Liver (tissue), 9 donors: ENCODE results near the gene CYP4F22. TPM values are rescaled to one million over a fixed set of nuclear protein-coding genes. Genes with fewer than 3 reads are reported as not detected.
A peak's percentile ranks its signal among the peaks of the same experiment; 100 is the strongest.

Experiments
- DNase-seq: peaks from one replicate; pipeline ENCODE4 v3.0.0-alpha.2; 2017; ENCODE audit warnings: low spot score
- H3K27ac ChIP-seq, 2 donors: one replicate each; pipeline ENCODE4 v1.7.0; 2013; ENCODE audit warnings: inconsistent platforms in 2 of 2, low read length in 2 of 2, control low read depth in 1 of 2, low read depth in 1 of 2, mild to moderate bottlenecking in 1 of 2
- H3K27me3 ChIP-seq, 4 donors: one replicate each; pipeline versions ENCODE4 v1.6.1 to v1.7.0; 2013; ENCODE audit warnings: low read length in 3 of 4, inconsistent platforms in 1 of 4, mild to moderate bottlenecking in 1 of 4, moderate library complexity in 1 of 4; ENCODE audit not compliant: control insufficient read depth in 4 of 4, insufficient read depth in 4 of 4
- H3K36me3 ChIP-seq, 4 donors: one replicate each; pipeline versions ENCODE4 v1.6.1 to v1.7.0; 2013; ENCODE audit warnings: low read length in 3 of 4, mild to moderate bottlenecking in 3 of 4, low read depth in 1 of 4, moderate library complexity in 1 of 4; ENCODE audit not compliant: control insufficient read depth in 4 of 4, insufficient read depth in 3 of 4
- H3K4me1 ChIP-seq, 4 donors: one replicate each; pipeline versions ENCODE4 v1.6.1 to v1.7.0; 2013; ENCODE audit warnings: low read length in 3 of 4, mild to moderate bottlenecking in 3 of 4, moderate library complexity in 1 of 4; ENCODE audit not compliant: control insufficient read depth in 4 of 4, insufficient read depth in 4 of 4
- H3K4me3 ChIP-seq, 3 donors: one replicate each; pipeline versions ENCODE4 v1.6.1 to v1.7.0; 2013; ENCODE audit warnings: low read length in 3 of 3, control low read depth in 1 of 3, low read depth in 1 of 3, mild to moderate bottlenecking in 1 of 3
- H3K9ac ChIP-seq, 2 donors: one replicate each; pipeline ENCODE4 v1.7.0; 2013; ENCODE audit warnings: low read length in 2 of 2, mild to moderate bottlenecking in 2 of 2, moderate library complexity in 2 of 2, control low read depth in 1 of 2, low read depth in 1 of 2
- H3K9me3 ChIP-seq, 4 donors: one replicate each; pipeline versions ENCODE4 v1.6.1 to v1.7.0; 2013; ENCODE audit warnings: low read length in 3 of 4; ENCODE audit not compliant: control insufficient read depth in 4 of 4
- ATF3 ChIP-seq: IDR thresholded peaks from 2 replicates; pipeline ENCODE4 v1.6.1; 2016; ENCODE audit warnings: antibody characterized with exemption
- CTCF ChIP-seq: fragments of 150-350 bp; IDR thresholded peaks from 2 replicates; pipeline ENCODE4 v1.5.1; 2017; ENCODE audit warnings: improper control_type of control experiment, low read depth, low read length; ENCODE audit not compliant: missing input control
- EGR1 ChIP-seq, 2 donors: IDR thresholded peaks; 2 replicates each; pipeline ENCODE4 v1.6.1; 2016 to 2018; ENCODE audit warnings: antibody characterized with exemption in 2 of 2, low read depth in 2 of 2
- FOXA1 ChIP-seq: IDR thresholded peaks from 2 replicates; pipeline ENCODE4 v1.6.1; 2016; ENCODE audit warnings: antibody characterized with exemption
- FOXA2 ChIP-seq: IDR thresholded peaks from 2 replicates; pipeline ENCODE4 v1.6.1; 2016; ENCODE audit warnings: antibody characterized with exemption
- GABPA ChIP-seq, 2 donors: IDR thresholded peaks in 1 of 2; conservative IDR thresholded peaks in 1 of 2; 2 replicates each; pipeline ENCODE4 v1.6.1; 2016; ENCODE audit warnings: antibody characterized with exemption in 2 of 2, mild to moderate bottlenecking in 1 of 2, moderate library complexity in 1 of 2
- HNF4A ChIP-seq, 2 donors: conservative IDR thresholded peaks; 2 replicates each; pipeline ENCODE4 v1.6.1; 2016; ENCODE audit warnings: antibody characterized with exemption in 2 of 2, mild to moderate bottlenecking in 2 of 2
- HNF4G ChIP-seq: IDR thresholded peaks from 2 replicates; pipeline ENCODE4 v1.6.1; 2016; ENCODE audit warnings: antibody characterized with exemption
- JUND ChIP-seq, 2 donors: IDR thresholded peaks; 2 replicates each; pipeline ENCODE4 v1.6.1; 2016; ENCODE audit warnings: antibody characterized with exemption in 2 of 2
- MAX ChIP-seq: IDR thresholded peaks from 2 replicates; pipeline ENCODE4 v1.6.1; 2016; ENCODE audit warnings: antibody characterized with exemption
- NR2F2 ChIP-seq: IDR thresholded peaks from 2 replicates; pipeline ENCODE4 v1.6.1; 2016; ENCODE audit warnings: antibody characterized with exemption
- RAD21 ChIP-seq, 2 donors: IDR thresholded peaks; 2 replicates each; pipeline ENCODE4 v1.6.1; 2016; ENCODE audit warnings: antibody characterized with exemption in 2 of 2, mild to moderate bottlenecking in 2 of 2
- REST ChIP-seq: IDR thresholded peaks from 2 replicates; pipeline ENCODE4 v1.6.1; 2016; ENCODE audit warnings: antibody characterized with exemption, mild to moderate bottlenecking
- RXRA ChIP-seq, 2 donors: IDR thresholded peaks; 2 replicates each; pipeline ENCODE4 v1.6.1; 2017 to 2018; ENCODE audit warnings: antibody characterized with exemption in 2 of 2, mild to moderate bottlenecking in 1 of 2
- SP1 ChIP-seq: IDR thresholded peaks from 2 replicates; pipeline ENCODE4 v1.6.1; 2018; ENCODE audit warnings: antibody characterized with exemption, mild to moderate bottlenecking
- TAF1 ChIP-seq: conservative IDR thresholded peaks from 2 replicates; pipeline ENCODE4 v1.6.1; 2016; ENCODE audit warnings: antibody characterized with exemption, mild to moderate bottlenecking
- YY1 ChIP-seq: IDR thresholded peaks from 2 replicates; pipeline ENCODE4 v1.6.1; 2016; ENCODE audit warnings: antibody characterized with exemption, mild to moderate bottlenecking
- ZBTB33 ChIP-seq: IDR thresholded peaks from 2 replicates; pipeline ENCODE4 v1.6.1; 2016; ENCODE audit warnings: antibody characterized with exemption
- WGBS: extraction: QIAGEN DNeasy Blood & Tissue Kit; methylation state at CpG from one replicate; pipeline ENCODE4 v1.1.7; 2013; 5-methylcytosine and 5-hydroxymethylcytosine counted together
- polyA plus RNA-seq, 2 donors: library from polyadenylated mRNA; stranded (reverse) in 1 of 2; unstranded in 1 of 2; fragments of 200-250 nt in 1 of 2; fragments of >200 nt in 1 of 2; fragmentation: Nextera tagmentation in 1 of 2; extraction: Ambion mirVana in 1 of 2; gene quantifications; one replicate each; pipeline versions ENCODE4 v1.2.1 to v1.2.3, GENCODE V29; 2013 to 2015
- total RNA-seq, 2 donors: library from RNA; depleted of rRNA; stranded (reverse); fragments of >200 nt; gene quantifications; one replicate each; pipeline ENCODE4 v1.2.3, GENCODE V29; 2014
- donor health status: healthy.
- donor health status: healthy.
- donor health status: healthy.
- donor health status: healthy.
- donor health status: healthy.

Gene CYP4F22
- total and polyA plus RNA-seq, 4 donors: 0.42 to 3.9 (median 1.9) TPM

- TF ChIP-seq SP1: no peak
- peak; percentile 36 to 41 for TF ChIP-seq GABPA (IDR thresholded peaks at IDR 0.05 in 1 of 2, conservative IDR thresholded peaks at IDR 0.05 in 1 of 2)
- no peak for TF ChIP-seq YY1
- TF ChIP-seq MAX: no peak
- no peak for TF ChIP-seq ZBTB33
- Histone ChIP-seq H3K9ac (no peak overlapping the region), H3K4me3 (peak overlapping the region in 2 of 3 donors; percentile 25 to 30), H3K9me3 (no peaks in the 10 kb centered on the region), H3K36me3 (peaks cover 0 to 6% (median 0%) of the 10 kb centered on the region in 4 donors), H3K27me3 (no peaks in the 10 kb centered on the region), H3K4me1 (peaks cover 5 to 14% (median 11%) of the 10 kb centered on the region in 4 donors), H3K27ac (peak overlapping the region; percentile 51 to 55)
- DNase-seq: no peak
- 60% methylated on average over 25 of the region's 25 CpGs for WGBS
These were observed 44.4 kb upstream of the CYP4F22 start for GRCh38 chr19:15463861-15464371.

- no peak for DNase-seq
- Histone ChIP-seq H3K27ac (peak within 1 kb of the TSS; percentile 51 to 55), H3K36me3 (peaks cover 0 to 6% (median 0%) of the 10 kb centered on the region in 4 donors), H3K4me1 (peaks cover 12 to 22% (median 18%) of the 10 kb centered on the region in 4 donors), H3K4me3 (peak within 1 kb of the TSS in 2 of 3 donors; percentile 25 to 30), H3K27me3 (no peaks in the 10 kb centered on the region), H3K9me3 (no peaks in the 10 kb centered on the region), H3K9ac (no peak within 1 kb of the TSS)
- TF ChIP-seq REST: no peak
- no peak for TF ChIP-seq RAD21 (IDR thresholded peaks at IDR 0.05)
- TF ChIP-seq RXRA (IDR thresholded peaks at IDR 0.05): peak in 1 of 2 donors; percentile 44
- no peak for TF ChIP-seq GABPA (IDR thresholded peaks at IDR 0.05 in 1 of 2, conservative IDR thresholded peaks at IDR 0.05 in 1 of 2)
- no peak for TF ChIP-seq FOXA1
- no peak for TF ChIP-seq SP1
- TF ChIP-seq CTCF: no peak
- TF ChIP-seq FOXA2: no peak
- no peak for TF ChIP-seq NR2F2
- no peak for TF ChIP-seq YY1
- peak; percentile 30 for TF ChIP-seq ATF3
- no peak for TF ChIP-seq EGR1 (IDR thresholded peaks at IDR 0.05; ENCODE audit: low read depth in 2 of 2)
- TF ChIP-seq MAX: no peak
- TF ChIP-seq JUND (IDR thresholded peaks at IDR 0.05): peak; percentile 42 to 58
- TF ChIP-seq HNF4G: no peak
- no peak for TF ChIP-seq ZBTB33
- peak in 1 of 2 donors; percentile 35 for TF ChIP-seq HNF4A (conservative IDR thresholded peaks at IDR 0.05)
- TF ChIP-seq TAF1: no peak
- 39% methylated on average over 17 of the region's 17 CpGs for WGBS
These were observed 43.6 kb upstream of the CYP4F22 start, which contains the start of gene RASAL3 for GRCh38 chr19:15464394-15465385. Gene RASAL3, minus strand, starts transcription at chr19:15464544. Its CDS starts 186 bp downstream, at chr19:15464358.
